Measurements from ENCODE around the gene SLC39A9.
"Not testable (repeated sequence)": the region's sequence is repeated elsewhere in the genome, so short reads cannot be mapped to it uniquely, and the experiment has no call there.

SLC39A9 gene

DNA sequence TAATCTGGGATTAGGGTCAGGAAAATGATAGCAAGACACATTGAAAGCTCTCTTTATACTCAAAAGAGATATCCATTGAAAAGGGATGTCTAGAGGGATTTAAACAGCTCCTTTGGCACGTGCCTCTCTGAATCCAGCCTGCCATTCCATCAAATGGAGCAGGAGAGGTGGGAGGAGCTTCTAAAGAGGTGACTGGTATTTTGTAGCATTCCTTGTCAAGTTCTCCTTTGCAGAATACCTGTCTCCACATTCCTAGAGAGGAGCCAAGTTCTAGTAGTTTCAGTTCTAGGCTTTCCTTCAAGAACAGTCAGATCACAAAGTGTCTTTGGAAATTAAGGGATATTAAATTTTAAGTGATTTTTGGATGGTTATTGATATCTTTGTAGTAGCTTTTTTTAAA lies 60.6 kb downstream of the SLC39A9 start:
- no peaks in the 10 kb centered on the region for H3K27me3 ChIP-seq (ENCODE audit: low read depth)
- H3K4me3 ChIP-seq, result no peak overlapping the region
- DNase-seq (ENCODE audit: low spot score in 2 of 2), result no peak
- peaks cover 14% of the 10 kb centered on the region for H3K36me3 ChIP-seq (replicated peaks)
- in situ Hi-C loops (cut with MboI; ENCODE audit: low sequenced_read_pairs), result no loop called here
- H3K9me3 ChIP-seq, result no peaks in the 10 kb centered on the region
- no peaks in the 10 kb centered on the region for H3K4me1 ChIP-seq

DNA sequence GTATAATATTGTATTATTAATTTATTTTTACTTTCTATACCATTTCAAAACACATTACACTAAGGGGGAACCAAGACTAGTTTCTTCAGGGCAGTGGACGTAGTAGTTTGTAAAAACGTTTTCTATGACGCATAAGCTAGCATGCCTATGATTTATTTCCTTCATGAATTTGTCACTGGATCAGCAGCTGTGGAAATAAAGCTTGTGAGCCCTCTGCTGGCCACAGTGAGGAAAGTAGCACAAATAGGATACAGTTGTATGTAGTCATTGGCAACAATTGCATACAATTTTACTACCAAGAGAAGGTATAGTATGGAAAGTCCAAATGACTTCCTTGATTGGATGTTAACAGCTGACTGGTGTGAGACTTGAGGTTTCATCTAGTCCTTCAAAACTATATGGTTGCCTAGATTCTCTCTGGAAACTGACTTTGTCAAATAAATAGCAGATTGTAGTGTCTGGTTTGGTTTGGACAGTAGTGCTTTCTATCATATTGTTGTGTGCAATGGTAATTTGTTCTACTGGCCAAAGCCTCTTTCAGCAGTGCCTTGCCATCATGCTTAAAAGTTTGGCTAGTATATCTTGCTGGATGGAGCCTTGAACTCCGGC lies 61.7 kb downstream of the SLC39A9 start:
- Histone ChIP-seq H3K9me3 (no peaks in the 10 kb centered on the region), H3K4me3 (no peak overlapping the region), H3K27me3 (ENCODE audit: low read depth) (no peaks in the 10 kb centered on the region), H3K4me1 (no peaks in the 10 kb centered on the region), H3K36me3 (replicated peaks) (peaks cover 14% of the 10 kb centered on the region)
- peak; percentile 53 to 64 for DNase-seq (ENCODE audit: low spot score in 2 of 2)
- in situ Hi-C loops (cut with MboI; ENCODE audit: low sequenced_read_pairs), result no loop called here

DNA sequence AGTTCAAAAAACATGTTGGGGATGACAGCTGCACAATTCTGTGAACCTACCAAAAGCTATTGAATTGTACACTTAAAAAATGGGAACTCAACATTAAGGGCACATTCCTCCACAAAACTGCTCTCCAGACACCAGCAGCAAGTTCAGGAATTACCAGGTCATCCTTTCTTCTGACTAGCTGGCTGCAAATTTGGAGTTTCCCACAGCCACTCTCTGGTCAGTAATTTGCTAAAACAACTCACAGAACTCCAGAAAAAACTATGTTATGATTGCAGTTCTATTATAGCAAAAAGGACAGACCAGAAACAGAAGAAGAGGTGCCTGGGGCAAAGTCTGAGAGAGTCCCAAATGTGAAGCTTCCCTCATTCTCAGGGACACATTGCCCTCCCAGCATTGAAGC lies 65.9 kb downstream of the SLC39A9 start:
- no peaks in the 10 kb centered on the region for H3K27me3 ChIP-seq (ENCODE audit: low read depth)
- no peak for DNase-seq (ENCODE audit: low spot score in 2 of 2)
- in situ Hi-C loops (cut with MboI; ENCODE audit: low sequenced_read_pairs), result no loop called here
- H3K36me3 ChIP-seq (replicated peaks), result no peaks in the 10 kb centered on the region
- H3K4me1 ChIP-seq, result no peaks in the 10 kb centered on the region
- no peaks in the 10 kb centered on the region for H3K9me3 ChIP-seq
- no peak overlapping the region for H3K4me3 ChIP-seq

DNA sequence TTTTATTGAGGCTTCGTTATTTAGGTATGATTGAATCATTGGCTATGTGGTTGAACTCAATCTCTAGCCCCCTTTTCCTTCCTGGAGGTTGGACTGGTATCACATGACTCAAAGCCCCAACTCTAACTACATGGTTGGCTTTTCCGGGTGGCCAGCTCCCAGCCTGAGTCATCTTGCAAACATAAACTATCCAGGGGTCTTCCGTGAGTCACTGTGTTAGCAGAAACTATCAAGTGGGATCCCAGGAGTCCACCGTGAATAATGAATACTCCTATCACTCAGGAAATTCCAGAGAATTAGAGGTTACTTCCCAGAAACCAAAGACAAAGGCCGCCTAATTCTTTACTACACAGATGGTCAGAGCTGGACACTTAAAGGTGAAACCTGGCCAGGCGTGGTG lies 66.3 kb downstream of the SLC39A9 start:
- Histone ChIP-seq H3K27me3 (ENCODE audit: low read depth) (no peaks in the 10 kb centered on the region), H3K36me3 (replicated peaks) (no peaks in the 10 kb centered on the region), H3K4me3 (no peak overlapping the region), H3K9me3 (no peaks in the 10 kb centered on the region), H3K4me1 (no peaks in the 10 kb centered on the region)
- DNase-seq (ENCODE audit: low spot score in 2 of 2), result no peak
- in situ Hi-C loops (cut with MboI; ENCODE audit: low sequenced_read_pairs), result no loop called here

DNA sequence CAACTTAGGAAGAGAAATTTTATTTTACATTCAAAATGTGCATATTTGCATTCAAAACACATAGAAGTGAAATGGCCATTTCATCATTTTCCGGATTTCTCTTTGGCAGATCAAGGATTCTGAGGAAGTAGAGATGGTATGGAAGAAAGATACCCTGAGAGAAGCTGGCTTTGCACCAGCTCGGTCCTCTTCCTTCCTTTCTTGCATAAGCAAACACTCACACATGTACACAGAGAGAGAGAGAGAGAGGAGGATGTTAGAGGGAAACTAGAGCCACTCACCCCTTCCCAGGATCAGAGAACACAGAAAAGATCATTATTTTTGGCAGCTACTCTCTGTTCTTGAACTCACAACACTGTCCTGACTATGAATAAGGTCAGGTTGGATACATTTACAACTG lies 70.5 kb downstream of the SLC39A9 start:
- Histone ChIP-seq H3K4me1 (no peaks in the 10 kb centered on the region), H3K4me3 (no peak overlapping the region), H3K27me3 (ENCODE audit: low read depth) (no peaks in the 10 kb centered on the region), H3K9me3 (no peaks in the 10 kb centered on the region), H3K36me3 (replicated peaks) (no peaks in the 10 kb centered on the region)
- no peak for DNase-seq (ENCODE audit: low spot score in 2 of 2)
- in situ Hi-C loops (cut with MboI; ENCODE audit: low sequenced_read_pairs), result no loop called here

DNA sequence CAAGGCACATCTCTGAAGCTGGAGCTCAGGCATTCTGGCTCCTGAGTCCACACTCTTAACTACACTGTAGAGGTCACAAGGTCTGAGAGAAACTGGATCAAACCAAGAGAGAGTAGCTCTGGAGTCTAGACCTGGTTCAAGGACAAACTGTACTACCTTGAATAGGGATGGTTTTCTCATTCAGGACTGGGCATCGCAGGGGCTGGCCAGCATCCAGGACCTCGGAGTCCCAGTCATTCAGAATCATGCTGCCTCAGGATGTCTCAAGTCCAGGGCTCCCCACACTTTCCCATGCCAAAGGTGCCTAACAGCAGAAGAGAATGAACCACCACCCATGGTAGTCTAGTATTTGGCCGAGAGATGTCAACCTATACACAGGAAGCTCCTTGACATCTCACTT lies 72.9 kb downstream of the SLC39A9 start:
- Histone ChIP-seq H3K9me3 (no peaks in the 10 kb centered on the region), H3K4me3 (no peak overlapping the region), H3K36me3 (replicated peaks) (no peaks in the 10 kb centered on the region), H3K27me3 (ENCODE audit: low read depth) (no peaks in the 10 kb centered on the region), H3K4me1 (no peaks in the 10 kb centered on the region)
- in situ Hi-C loops (cut with MboI; ENCODE audit: low sequenced_read_pairs), result loop anchor here (10.0 kb wide), 1 partner anchor 217 kb away; no protein-coding TSS in a partner anchor
- DNase-seq (ENCODE audit: low spot score in 2 of 2), result no peak

DNA sequence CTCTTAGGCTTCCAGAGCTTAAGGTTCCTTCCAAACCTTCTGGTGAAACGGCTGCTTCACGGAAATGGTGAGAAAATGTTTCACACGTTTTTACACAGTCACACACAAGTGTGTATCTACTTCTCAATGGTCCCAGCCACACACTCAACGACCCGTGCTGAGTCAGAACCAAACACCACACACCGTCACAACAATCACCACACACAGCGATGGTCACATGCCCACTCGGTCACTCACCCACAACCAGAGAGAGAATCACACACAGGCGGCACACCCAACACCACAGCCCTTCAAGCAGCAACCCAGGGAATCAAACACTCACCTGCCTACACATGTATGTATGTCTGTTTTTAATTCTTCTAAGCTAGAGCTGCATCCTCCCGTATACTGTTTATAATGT lies 73.4 kb downstream of the SLC39A9 start:
- no peak for DNase-seq (ENCODE audit: low spot score in 2 of 2)
- in situ Hi-C loops (cut with MboI; ENCODE audit: low sequenced_read_pairs), result loop anchor here (10.0 kb wide), 1 partner anchor 217 kb away; no protein-coding TSS in a partner anchor
- Histone ChIP-seq H3K4me3 (no peak overlapping the region), H3K36me3 (replicated peaks) (no peaks in the 10 kb centered on the region), H3K27me3 (ENCODE audit: low read depth) (no peaks in the 10 kb centered on the region), H3K9me3 (no peaks in the 10 kb centered on the region), H3K4me1 (no peaks in the 10 kb centered on the region)

DNA sequence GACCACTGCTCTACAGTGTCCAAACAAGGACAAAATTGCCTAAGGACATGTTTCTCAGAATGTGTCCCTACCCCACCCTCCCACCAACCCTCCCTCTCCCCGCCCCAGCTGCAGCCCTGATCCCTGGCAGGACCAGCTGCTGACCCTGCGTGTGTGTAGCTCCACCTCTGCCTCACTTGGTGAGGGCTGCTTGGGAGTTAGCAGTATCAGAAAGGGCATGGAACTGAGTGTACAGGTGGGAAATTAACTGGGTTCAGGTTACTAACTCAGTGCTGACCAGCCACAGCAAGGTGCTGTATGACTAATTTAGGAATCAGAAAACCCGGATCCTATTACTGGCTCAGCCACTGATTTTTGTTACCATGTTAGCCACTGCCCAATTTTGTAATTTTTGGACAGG lies 74.8 kb downstream of the SLC39A9 start:
- Histone ChIP-seq H3K36me3 (replicated peaks) (no peaks in the 10 kb centered on the region), H3K27me3 (ENCODE audit: low read depth) (no peaks in the 10 kb centered on the region), H3K4me1 (no peaks in the 10 kb centered on the region), H3K4me3 (no peak overlapping the region), H3K9me3 (peaks cover 7% of the 10 kb centered on the region; the same call in 1 of the 2 replicates)
- DNase-seq (ENCODE audit: low spot score in 2 of 2), result no peak
- in situ Hi-C loops (cut with MboI; ENCODE audit: low sequenced_read_pairs), result loop anchor here (10.0 kb wide), 1 partner anchor 218 kb away; no protein-coding TSS in a partner anchor

DNA sequence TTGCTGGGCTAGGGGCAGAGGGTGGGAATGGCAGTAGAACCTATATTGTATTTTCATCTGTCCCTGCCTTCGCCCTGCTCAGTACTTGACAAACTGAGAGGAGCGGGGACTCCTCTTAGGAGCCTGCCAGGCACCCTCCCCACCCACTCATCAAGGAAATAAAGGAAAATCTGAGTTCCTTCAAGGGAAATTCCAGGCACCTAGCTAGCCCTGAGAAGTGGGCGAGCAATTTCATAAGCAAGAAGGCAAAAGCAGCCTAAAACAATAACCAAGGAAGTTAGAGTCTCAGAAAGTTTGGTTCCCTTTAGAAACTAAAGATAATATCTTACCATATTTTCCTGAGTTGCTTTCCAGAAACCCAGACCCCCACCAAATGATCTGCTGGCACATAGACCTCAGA lies 75.5 kb downstream of the SLC39A9 start:
- H3K9me3 ChIP-seq, result peaks cover 7% of the 10 kb centered on the region; the same call in 1 of the 2 replicates
- in situ Hi-C loops (cut with MboI; ENCODE audit: low sequenced_read_pairs), result loop anchor here (10.0 kb wide), 1 partner anchor 219 kb away; no protein-coding TSS in a partner anchor

DNA sequence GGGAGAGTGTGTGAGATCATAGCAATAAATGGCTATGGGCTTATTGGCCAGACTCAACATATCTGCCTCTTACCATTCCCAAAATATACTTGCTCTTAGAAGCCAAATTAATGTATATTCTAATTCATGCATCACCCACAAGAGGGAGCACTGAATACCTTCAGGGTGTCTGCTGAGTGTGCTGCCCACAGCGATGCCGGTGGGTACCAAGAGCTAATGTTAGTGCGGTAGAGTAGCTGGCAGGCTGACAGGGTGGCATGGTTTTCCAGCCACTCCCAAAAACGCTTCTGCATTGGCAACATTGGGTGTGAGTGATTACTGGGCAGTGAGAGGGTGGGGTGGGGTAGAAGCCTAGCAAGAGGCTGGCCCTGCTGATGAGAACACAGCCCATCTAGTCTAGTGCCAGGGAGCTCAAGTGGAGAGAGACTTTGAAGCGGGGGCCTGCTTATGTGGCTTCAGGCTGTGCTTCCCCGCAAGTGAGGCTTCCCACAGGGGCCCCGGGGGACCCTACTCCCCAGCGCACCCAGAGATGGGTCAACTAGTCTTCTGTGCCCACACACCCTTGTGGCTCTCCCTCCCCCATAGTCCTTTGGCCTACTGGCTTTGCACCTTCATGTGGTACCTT lies 76.8 kb downstream of the SLC39A9 start:
- Histone ChIP-seq H3K4me1 (no peaks in the 10 kb centered on the region), H3K4me3 (no peak overlapping the region), H3K27me3 (ENCODE audit: low read depth) (no peaks in the 10 kb centered on the region), H3K36me3 (replicated peaks) (no peaks in the 10 kb centered on the region), H3K9me3 (peaks cover 7% of the 10 kb centered on the region; the same call in 1 of the 2 replicates)
- in situ Hi-C loops (cut with MboI; ENCODE audit: low sequenced_read_pairs), result loop anchor here (10.0 kb wide), 1 partner anchor 221 kb away; no protein-coding TSS in a partner anchor
- peak in 1 of 2 experiments; percentile 10 for DNase-seq (ENCODE audit: low spot score in 2 of 2)

More for the DNA sequence above, 75.5 kb downstream of the SLC39A9 start:
- DNase-seq (ENCODE audit: low spot score in 2 of 2), result no peak
- no peaks in the 10 kb centered on the region for H3K4me1 ChIP-seq
- H3K27me3 ChIP-seq (ENCODE audit: low read depth), result no peaks in the 10 kb centered on the region
- H3K4me3 ChIP-seq, result no peak overlapping the region
- no peaks in the 10 kb centered on the region for H3K36me3 ChIP-seq (replicated peaks)

DNA sequence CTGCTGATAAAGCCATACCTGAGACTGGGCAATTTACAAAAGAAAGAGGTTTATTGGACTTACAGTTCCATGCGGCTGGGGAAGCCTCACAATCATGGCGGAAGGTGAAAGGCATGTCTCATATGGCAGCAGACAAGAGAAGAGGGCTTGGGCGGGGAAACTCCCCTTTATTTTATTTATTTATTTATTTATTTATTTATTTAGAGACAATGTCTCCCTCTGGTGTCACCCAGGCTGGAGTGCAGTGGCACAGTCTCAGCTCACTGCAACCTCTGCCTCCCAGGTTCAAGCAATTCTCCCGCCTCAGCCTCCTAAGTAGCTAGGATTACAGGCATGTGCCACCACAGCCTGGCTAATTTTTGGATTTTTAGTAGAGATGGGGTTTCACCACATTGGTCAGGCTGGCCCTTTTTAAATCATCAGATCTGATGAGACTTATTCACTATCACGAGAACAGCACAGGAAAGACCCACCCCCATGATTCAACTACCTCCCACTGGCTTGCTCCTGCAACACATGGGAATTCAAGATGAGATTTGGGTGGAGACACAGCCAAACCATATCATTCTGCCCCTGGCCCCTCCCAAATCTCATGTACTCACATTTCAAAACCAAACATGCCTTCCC lies 78.4 kb downstream of the SLC39A9 start:
- not testable (repeated sequence) for H3K4me1 ChIP-seq; H3K36me3 ChIP-seq (replicated peaks); DNase-seq (ENCODE audit: low spot score in 2 of 2); H3K9me3 ChIP-seq; H3K4me3 ChIP-seq; H3K27me3 ChIP-seq (ENCODE audit: low read depth)
- in situ Hi-C loops (cut with MboI; ENCODE audit: low sequenced_read_pairs), result loop anchor here (10.0 kb wide), 1 partner anchor 222 kb away; no protein-coding TSS in a partner anchor

DNA sequence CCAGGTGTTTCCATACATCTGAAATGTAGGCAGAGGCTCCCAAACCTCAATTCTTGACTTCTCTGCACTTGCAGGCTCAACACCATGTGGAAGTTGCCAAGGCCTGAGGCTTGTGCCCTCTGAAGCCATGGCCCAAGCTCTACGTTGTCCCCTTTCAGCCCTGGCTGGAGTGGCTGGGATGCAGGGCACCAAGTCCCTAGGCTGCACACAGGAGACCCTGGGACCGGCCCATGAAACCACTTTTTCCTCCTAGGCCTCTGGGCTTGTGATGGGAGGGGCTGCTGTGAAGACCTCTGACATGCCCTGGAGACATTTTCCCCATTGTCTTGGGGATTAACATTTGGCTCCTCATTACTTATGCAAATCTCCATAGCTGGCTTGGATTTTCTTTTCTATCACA lies 79.6 kb downstream of the SLC39A9 start:
- H3K27me3 ChIP-seq (ENCODE audit: low read depth); H3K4me1 ChIP-seq; H3K36me3 ChIP-seq (replicated peaks); H3K4me3 ChIP-seq; DNase-seq (ENCODE audit: low spot score in 2 of 2); H3K9me3 ChIP-seq: not testable (repeated sequence)
- in situ Hi-C loops (cut with MboI; ENCODE audit: low sequenced_read_pairs), result loop anchor here (10.0 kb wide), 1 partner anchor 223 kb away; no protein-coding TSS in a partner anchor

DNA sequence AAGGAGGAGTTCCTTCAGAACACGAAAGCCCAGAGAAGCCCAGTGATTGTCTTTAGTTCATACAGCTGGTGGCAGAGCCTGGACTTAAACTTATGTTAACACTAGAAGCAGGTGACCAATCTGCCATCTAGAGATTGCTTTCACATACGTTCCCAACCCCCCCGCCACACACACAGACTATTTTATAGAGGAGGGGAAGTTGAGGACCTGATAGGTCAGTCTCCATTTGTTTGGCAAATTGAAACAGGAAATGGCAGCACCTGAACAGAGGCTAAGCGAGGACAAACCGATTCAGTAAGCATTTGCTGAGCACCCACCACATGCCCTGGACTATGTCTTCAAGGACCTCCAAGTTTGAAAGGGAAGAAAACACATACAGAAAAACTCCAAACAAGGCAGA lies 81.2 kb downstream of the SLC39A9 start:
- H3K4me1 ChIP-seq, result no peaks in the 10 kb centered on the region
- no peak overlapping the region for H3K4me3 ChIP-seq
- H3K9me3 ChIP-seq, result peaks cover 7% of the 10 kb centered on the region; the same call in 1 of the 2 replicates
- in situ Hi-C loops (cut with MboI; ENCODE audit: low sequenced_read_pairs), result loop anchor here (10.0 kb wide), 1 partner anchor 225 kb away; no protein-coding TSS in a partner anchor
- DNase-seq (ENCODE audit: low spot score in 2 of 2), result no peak
- H3K27me3 ChIP-seq (ENCODE audit: low read depth), result peaks cover 15% of the 10 kb centered on the region
- H3K36me3 ChIP-seq (replicated peaks), result no peaks in the 10 kb centered on the region

DNA sequence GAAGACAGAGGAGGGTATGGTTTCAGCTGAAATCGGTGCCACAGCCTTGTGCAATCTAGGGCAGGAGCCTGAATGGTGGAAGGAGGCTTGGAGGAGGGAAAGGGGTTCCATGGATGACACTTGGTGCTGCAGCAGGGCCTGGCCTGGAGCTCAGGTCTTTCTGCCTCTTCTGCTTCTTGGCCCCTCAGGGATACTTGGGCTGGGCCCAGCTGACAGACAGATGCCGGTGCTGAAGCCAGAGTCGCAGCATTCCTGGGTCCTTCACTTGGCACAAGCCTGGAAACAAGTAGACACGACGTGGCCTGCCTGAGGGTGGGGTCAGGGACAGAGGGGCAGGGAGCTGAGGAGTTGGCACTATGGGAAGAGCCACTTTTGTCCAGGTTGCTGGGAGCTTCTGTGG lies 81.6 kb downstream of the SLC39A9 start:
- in situ Hi-C loops (cut with MboI; ENCODE audit: low sequenced_read_pairs), result no loop called here
- H3K36me3 ChIP-seq (replicated peaks), result no peaks in the 10 kb centered on the region
- no peak for DNase-seq (ENCODE audit: low spot score in 2 of 2)
- no peaks in the 10 kb centered on the region for H3K4me1 ChIP-seq
- peaks cover 7% of the 10 kb centered on the region; the same call in 1 of the 2 replicates for H3K9me3 ChIP-seq
- no peak overlapping the region for H3K4me3 ChIP-seq
- peaks cover 20% of the 10 kb centered on the region for H3K27me3 ChIP-seq (ENCODE audit: low read depth)

All from HAP-1 (cell line).